ENCODE measurements around the gene FNDC8. TPM values are rescaled to one million over a fixed set of nuclear protein-coding genes. Genes with fewer than 3 reads are reported as not detected.

FNDC8 gene
- total and polyA plus RNA-seq, 9 of the 15 experiments (the other 6 are each of a cell fraction or from before 2014, with no cell fraction given) = 0.04 TPM; not detected in 8

- TF ChIP-seq POLR3G (IDR thresholded peaks at IDR 0.05; ENCODE audit: extremely low read depth, insufficient read length, insufficient replicate concordance) (no peak), ZNF699 (CRISPR knock-in tag; IDR thresholded peaks at IDR 0.05; ENCODE audit: insufficient replicate concordance) (no peak), FOXA1 (IDR thresholded peaks at IDR 0.05; ENCODE audit: borderline replicate concordance) (no peak), ZNF639 (CRISPR knock-in tag; conservative IDR thresholded peaks at IDR 0.05 in 1 of 2, IDR thresholded peaks at IDR 0.05 in 1 of 2) (no peak), ZNF436 (CRISPR knock-in tag; IDR thresholded peaks at IDR 0.05) (no peak), MEF2A (IDR thresholded peaks at IDR 0.05; ENCODE audit: control insufficient read depth, low read depth, low read length) (no peak), CREM (IDR thresholded peaks at IDR 0.05; ENCODE audit: low read depth) (no peak), ZBTB2 (IDR thresholded peaks at IDR 0.05) (no peak), ZNF644 (tag; IDR thresholded peaks at IDR 0.05; ENCODE audit: low read depth) (no peak), NCOA1 (IDR thresholded peaks at IDR 0.05; ENCODE audit: low read depth) (no peak), KDM1A (IDR thresholded peaks at IDR 0.05) (no peak), TCF3 (CRISPR knock-in tag; IDR thresholded peaks at IDR 0.05) (no peak), MLLT1 (IDR thresholded peaks at IDR 0.05) (peak in 1 of 2 experiments; percentile 6; a peak in 1 of 4 replicates), ARNT (IDR thresholded peaks at IDR 0.05) (no peak), YY1 (IDR thresholded peaks at IDR 0.05; ENCODE audit: borderline replicate concordance in 1 of 3, control insufficient read depth in 1 of 3, extremely low read depth in 1 of 3, insufficient read depth in 3 of 3, insufficient read length in 1 of 3, insufficient replicate concordance in 2 of 3, low read depth in 1 of 3, low read length in 2 of 3) (peak in 1 of 3 experiments; percentile 47), TSHZ1 (CRISPR knock-in tag; IDR thresholded peaks at IDR 0.05) (no peak), SP1 (CRISPR knock-in tag; IDR thresholded peaks at IDR 0.05) (0 out of 2 replicates have a peak, but pooled peaks have one; percentile 2), ZNF512 (tag; IDR thresholded peaks at IDR 0.05) (no peak)
Measured at GRCh38 chr17:35088356-35088880, 33.0 kb upstream of the FNDC8 start (continued).
